ENCODE data around the gene MPG. TPM values are rescaled to one million over a fixed set of nuclear protein-coding genes. Genes with fewer than 3 reads are reported as not detected.
A peak's percentile ranks its signal among the peaks of the same experiment; 100 is the strongest.

The MPG gene
- total RNA-seq, 1 donor from 2014 or later = 42.0 TPM

- DNase-seq = no peak
Measured at GRCh38 chr16:83781-84615, 6.0 kb downstream of the MPG start.

GRCh38 chr16:84718-85406, 6.8 kb downstream of the MPG start:
- DNase-seq = peak; percentile 63

- DNase-seq = no peak
Measured at GRCh38 chr16:85407-85782, 7.4 kb downstream of the MPG start.

- no peak for DNase-seq
Measured at GRCh38 chr16:85865-86264, 7.8 kb downstream of the MPG start.

GRCh38 chr16:86483-86952, 8.5 kb downstream of the MPG start:
- peak; percentile 73 for DNase-seq

- no peak for DNase-seq
Measured at GRCh38 chr16:88613-89012, 10.6 kb downstream of the MPG start.

- no peak for DNase-seq
Measured at GRCh38 chr16:89391-90302, 11.6 kb downstream of the MPG start.

- peak; percentile 89 for DNase-seq
Measured at GRCh38 chr16:91484-91883, 13.5 kb downstream of the MPG start.

- peak; percentile 40 for DNase-seq
Measured at GRCh38 chr16:92431-93339, 14.7 kb downstream of the MPG start.

GRCh38 chr16:94918-95265, 16.9 kb downstream of the MPG start:
- DNase-seq = no peak

- DNase-seq = peak; percentile 88
Measured at GRCh38 chr16:96935-97381, 18.9 kb downstream of the MPG start.

- DNase-seq = no peak
Measured at GRCh38 chr16:97822-98221, 19.8 kb downstream of the MPG start.

- DNase-seq = no peak
Measured at GRCh38 chr16:100989-101388, 23.0 kb downstream of the MPG start.

GRCh38 chr16:101586-101985, 23.6 kb downstream of the MPG start:
- no peak for DNase-seq

- no peak for DNase-seq
Measured at GRCh38 chr16:102060-102855, 24.2 kb downstream of the MPG start.

GRCh38 chr16:104355-104754, 26.3 kb downstream of the MPG start:
- DNase-seq = no peak

GRCh38 chr16:104928-105327, 26.9 kb downstream of the MPG start:
- no peak for DNase-seq

GRCh38 chr16:105521-105920, 27.5 kb downstream of the MPG start:
- DNase-seq = no peak

- DNase-seq = peak; percentile 92
Measured at GRCh38 chr16:106623-107324, 28.7 kb downstream of the MPG start.

Data from tongue (tissue), 2 donors.